HL-60 (cell line): ENCODE measurements around the gene PTPN9.

Experiments
- CTCF ChIP-seq: IDR thresholded peaks from one replicate; pipeline ENCODE4 v1.5.1; 2011; ENCODE audit warnings: low read length, control low read depth, inconsistent platforms; ENCODE audit not compliant: insufficient read depth
- GABPA ChIP-seq: IDR thresholded peaks from 2 replicates; pipeline ENCODE4 v1.6.1; 2012; ENCODE audit warnings: low read depth
- POLR2AphosphoS5 ChIP-seq: IDR thresholded peaks from 2 replicates; pipeline ENCODE4 v1.6.1; 2012; ENCODE audit warnings: low read depth
- TF ChIP-seq, protein P1 (sequence below): IDR thresholded peaks from 2 replicates; pipeline ENCODE4 v1.6.1; 2012; ENCODE audit warnings: low read depth; ENCODE audit not compliant: insufficient replicate concordance

- TF ChIP-seq CTCF (no peak), POLR2AphosphoS5 (no peak), GABPA (no peak)
- TF ChIP-seq, protein P1, sequence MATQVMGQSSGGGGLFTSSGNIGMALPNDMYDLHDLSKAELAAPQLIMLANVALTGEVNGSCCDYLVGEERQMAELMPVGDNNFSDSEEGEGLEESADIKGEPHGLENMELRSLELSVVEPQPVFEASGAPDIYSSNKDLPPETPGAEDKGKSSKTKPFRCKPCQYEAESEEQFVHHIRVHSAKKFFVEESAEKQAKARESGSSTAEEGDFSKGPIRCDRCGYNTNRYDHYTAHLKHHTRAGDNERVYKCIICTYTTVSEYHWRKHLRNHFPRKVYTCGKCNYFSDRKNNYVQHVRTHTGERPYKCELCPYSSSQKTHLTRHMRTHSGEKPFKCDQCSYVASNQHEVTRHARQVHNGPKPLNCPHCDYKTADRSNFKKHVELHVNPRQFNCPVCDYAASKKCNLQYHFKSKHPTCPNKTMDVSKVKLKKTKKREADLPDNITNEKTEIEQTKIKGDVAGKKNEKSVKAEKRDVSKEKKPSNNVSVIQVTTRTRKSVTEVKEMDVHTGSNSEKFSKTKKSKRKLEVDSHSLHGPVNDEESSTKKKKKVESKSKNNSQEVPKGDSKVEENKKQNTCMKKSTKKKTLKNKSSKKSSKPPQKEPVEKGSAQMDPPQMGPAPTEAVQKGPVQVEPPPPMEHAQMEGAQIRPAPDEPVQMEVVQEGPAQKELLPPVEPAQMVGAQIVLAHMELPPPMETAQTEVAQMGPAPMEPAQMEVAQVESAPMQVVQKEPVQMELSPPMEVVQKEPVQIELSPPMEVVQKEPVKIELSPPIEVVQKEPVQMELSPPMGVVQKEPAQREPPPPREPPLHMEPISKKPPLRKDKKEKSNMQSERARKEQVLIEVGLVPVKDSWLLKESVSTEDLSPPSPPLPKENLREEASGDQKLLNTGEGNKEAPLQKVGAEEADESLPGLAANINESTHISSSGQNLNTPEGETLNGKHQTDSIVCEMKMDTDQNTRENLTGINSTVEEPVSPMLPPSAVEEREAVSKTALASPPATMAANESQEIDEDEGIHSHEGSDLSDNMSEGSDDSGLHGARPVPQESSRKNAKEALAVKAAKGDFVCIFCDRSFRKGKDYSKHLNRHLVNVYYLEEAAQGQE: no peak
Observed at GRCh38 chr15:75597667-75598341, 18.7 kb upstream of the PTPN9 start.
